OCI-LY1 (cell line): ENCODE data around the gene CFAP74.

ENCODE experiments used
- EZH2 ChIP-seq: fragments of 200-600 bp; sonication (generic), shearing (Covaris generic); IDR thresholded peaks from 2 replicates; pipeline ENCODE4 v1.8.0; 2017; ENCODE audit warnings: borderline replicate concordance, mixed run types, mild to moderate bottlenecking, antibody characterized with exemption, low read length, moderate library complexity, mixed read lengths
- TF ChIP-seq, protein P1 (sequence below): fragments of 200-600 bp; sonication (generic), shearing (Covaris generic); IDR thresholded peaks from 2 replicates; pipeline ENCODE4 v1.5.1; 2017; ENCODE audit warnings: mild to moderate bottlenecking, antibody characterized with exemption, low read length, moderate library complexity, mixed read lengths

DNA sequence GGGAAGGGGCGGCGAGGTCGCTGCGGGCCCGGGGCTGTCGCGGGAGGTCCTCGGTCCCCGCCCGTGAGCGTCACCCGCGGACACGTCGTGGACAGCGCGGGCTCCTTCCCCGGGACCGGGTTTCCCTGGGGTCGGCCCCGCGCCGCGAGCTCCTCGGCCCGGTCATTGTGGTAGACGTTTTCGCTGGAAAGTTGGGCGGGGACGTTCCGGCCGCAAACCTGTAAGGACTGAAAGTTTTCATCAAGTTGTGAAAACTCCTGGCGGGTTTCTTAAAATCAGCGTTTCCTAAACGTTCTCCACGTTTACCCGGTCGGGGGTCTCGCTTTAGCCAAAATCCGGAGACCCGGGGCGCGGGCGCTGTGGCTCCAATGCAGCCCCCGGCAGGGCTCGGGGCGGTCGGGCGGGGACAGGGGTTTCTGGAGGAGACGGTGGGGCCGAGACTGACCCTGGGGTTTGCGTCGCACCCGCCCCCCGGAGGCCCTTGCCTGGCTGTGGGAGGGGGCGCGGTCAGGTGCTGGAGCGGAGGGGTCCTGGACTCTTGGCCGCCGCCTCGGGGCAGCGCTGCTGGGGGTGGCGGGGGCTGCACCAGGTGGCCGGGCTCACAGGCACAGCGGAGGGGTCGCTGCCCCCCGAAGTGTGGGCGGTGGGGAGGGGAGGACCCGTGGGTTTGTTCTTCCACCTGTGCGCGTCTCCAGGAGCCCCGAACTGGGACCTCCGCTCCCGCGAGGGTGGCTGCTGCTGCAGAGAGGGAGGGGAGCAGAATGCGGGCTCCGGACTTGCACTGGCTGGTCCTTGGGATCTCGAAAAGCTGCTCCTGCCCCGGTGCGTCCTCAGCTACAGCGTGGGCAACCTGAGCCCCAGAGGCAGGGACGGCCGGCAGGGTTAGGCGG lies 47.5 kb upstream of the CFAP74 start:
- TF ChIP-seq, protein P1, sequence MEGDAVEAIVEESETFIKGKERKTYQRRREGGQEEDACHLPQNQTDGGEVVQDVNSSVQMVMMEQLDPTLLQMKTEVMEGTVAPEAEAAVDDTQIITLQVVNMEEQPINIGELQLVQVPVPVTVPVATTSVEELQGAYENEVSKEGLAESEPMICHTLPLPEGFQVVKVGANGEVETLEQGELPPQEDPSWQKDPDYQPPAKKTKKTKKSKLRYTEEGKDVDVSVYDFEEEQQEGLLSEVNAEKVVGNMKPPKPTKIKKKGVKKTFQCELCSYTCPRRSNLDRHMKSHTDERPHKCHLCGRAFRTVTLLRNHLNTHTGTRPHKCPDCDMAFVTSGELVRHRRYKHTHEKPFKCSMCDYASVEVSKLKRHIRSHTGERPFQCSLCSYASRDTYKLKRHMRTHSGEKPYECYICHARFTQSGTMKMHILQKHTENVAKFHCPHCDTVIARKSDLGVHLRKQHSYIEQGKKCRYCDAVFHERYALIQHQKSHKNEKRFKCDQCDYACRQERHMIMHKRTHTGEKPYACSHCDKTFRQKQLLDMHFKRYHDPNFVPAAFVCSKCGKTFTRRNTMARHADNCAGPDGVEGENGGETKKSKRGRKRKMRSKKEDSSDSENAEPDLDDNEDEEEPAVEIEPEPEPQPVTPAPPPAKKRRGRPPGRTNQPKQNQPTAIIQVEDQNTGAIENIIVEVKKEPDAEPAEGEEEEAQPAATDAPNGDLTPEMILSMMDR = no peak
- TF ChIP-seq EZH2 = no peak
